ENCODE results near the gene HSPBAP1.
"Not testable (repeated sequence)": the region's sequence is repeated elsewhere in the genome, so short reads cannot be mapped to it uniquely, and the experiment has no call there.

HSPBAP1 gene

DNA sequence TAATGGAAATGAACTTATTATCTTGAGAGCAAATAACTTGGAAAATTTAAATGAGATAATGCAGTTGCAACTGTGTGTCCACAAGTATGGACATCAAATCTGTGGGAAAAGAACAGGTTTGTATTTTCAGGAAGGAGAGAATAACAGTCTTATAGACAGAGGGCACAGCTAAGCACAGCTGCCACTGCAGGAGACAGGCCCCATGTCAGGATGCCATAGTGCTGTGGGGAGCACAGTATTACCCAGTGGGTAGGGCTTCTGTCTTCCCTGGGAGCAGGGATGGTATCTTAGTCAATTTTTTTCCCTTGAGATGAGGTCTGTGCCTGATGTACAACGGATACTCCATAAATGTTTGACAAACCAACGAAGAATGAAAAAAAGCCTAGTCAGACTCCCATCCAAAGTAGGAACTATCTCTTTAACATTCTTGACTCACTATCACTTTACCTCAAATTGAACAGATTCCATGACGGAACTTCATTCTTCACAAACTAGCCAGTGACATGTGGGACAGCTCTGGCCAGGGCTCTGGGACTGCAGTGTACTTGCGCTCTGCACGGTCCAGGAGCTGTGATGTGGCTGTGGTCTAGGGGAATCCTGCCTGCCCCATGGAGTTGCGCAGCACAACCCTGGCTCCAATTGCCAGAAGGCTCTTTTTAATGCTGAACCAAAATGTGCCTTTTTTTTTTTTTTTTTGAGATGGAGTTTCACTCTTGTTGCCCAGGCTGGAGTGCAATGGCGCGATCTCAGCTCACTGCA, 64.7 kb downstream of the HSPBAP1 start:
- H3K4me3 ChIP-seq (ENCODE audit: low read length) = no peak overlapping the region
- no peaks in the 10 kb centered on the region for H3K4me1 ChIP-seq (ENCODE audit: insufficient read depth, low read length)
- peaks cover 17% of the 10 kb centered on the region for H3K9me3 ChIP-seq (ENCODE audit: insufficient read depth, low read depth, low read length)
- no peaks in the 10 kb centered on the region for H3K36me3 ChIP-seq (ENCODE audit: insufficient read depth, low read depth, low read length)
- H3K27ac ChIP-seq (ENCODE audit: low read length) = no peak overlapping the region
- H3K27me3 ChIP-seq (ENCODE audit: insufficient read depth, low read length) = no peaks in the 10 kb centered on the region
- H3K9ac ChIP-seq (ENCODE audit: low read depth, low read length) = no peak overlapping the region

DNA sequence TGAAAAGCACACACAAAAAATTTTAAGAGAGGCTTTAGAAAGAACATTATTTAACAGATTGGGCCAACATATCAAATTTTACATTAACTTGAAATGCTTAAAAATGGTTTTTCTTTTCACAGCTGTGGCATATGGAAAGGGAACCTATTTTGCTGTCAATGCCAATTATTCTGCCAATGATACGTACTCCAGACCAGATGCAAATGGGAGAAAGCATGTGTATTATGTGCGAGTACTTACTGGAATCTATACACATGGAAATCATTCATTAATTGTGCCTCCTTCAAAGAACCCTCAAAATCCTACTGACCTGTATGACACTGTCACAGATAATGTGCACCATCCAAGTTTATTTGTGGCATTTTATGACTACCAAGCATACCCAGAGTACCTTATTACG, 65.4 kb downstream of the HSPBAP1 start:
- Histone ChIP-seq H3K4me3 (ENCODE audit: low read length) (no peak overlapping the region), H3K27me3 (ENCODE audit: insufficient read depth, low read length) (no peaks in the 10 kb centered on the region), H3K36me3 (ENCODE audit: insufficient read depth, low read depth, low read length) (no peaks in the 10 kb centered on the region), H3K9me3 (ENCODE audit: insufficient read depth, low read depth, low read length) (peaks cover 12% of the 10 kb centered on the region), H3K4me1 (ENCODE audit: insufficient read depth, low read length) (no peaks in the 10 kb centered on the region), H3K27ac (ENCODE audit: low read length) (no peak overlapping the region), H3K9ac (ENCODE audit: low read depth, low read length) (no peak overlapping the region)

DNA sequence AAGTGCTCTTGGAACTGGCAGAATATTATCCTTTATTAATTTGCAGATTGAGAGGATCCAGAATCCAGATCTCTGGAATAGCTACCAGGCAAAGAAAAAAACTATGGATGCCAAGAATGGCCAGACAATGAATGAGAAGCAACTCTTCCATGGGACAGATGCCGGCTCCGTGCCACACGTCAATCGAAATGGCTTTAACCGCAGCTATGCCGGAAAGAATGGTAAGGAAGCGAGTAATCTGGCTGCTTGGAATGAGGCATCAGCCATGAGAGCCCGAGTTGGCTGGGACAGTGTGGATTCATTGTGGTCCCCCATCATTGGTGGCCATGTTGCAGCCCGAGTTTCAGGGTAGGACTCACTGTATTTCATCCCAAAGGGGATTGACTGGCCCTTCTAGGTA, 65.9 kb downstream of the HSPBAP1 start:
- no peak overlapping the region for H3K9ac ChIP-seq (ENCODE audit: low read depth, low read length)
- H3K36me3 ChIP-seq (ENCODE audit: insufficient read depth, low read depth, low read length) = no peaks in the 10 kb centered on the region
- peaks cover 10% of the 10 kb centered on the region for H3K9me3 ChIP-seq (ENCODE audit: insufficient read depth, low read depth, low read length)
- H3K4me3 ChIP-seq (ENCODE audit: low read length) = no peak overlapping the region
- no peaks in the 10 kb centered on the region for H3K4me1 ChIP-seq (ENCODE audit: insufficient read depth, low read length)
- H3K27me3 ChIP-seq (ENCODE audit: insufficient read depth, low read length) = no peaks in the 10 kb centered on the region
- H3K27ac ChIP-seq (ENCODE audit: low read length) = no peak overlapping the region

DNA sequence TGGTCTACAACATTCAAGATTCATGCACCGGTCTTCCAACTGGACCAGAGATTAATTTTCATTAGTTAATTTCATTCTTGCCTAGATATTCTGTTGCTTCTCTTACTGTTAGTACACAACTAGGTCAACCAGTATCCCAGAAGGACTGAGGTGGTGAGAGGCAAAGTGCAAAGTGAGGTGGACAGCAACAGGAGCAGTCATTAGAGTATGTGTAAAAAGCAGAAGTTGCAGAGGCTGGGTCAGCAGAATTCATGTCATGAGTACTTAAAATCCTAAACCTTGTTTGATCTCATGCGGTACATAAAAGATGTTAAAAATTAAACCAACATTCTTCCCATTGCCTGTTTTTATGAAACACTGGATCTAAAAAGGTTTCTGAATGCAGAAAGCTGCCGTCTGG, 66.3 kb downstream of the HSPBAP1 start:
- no peak overlapping the region for H3K27ac ChIP-seq (ENCODE audit: low read length)
- H3K9ac ChIP-seq (ENCODE audit: low read depth, low read length) = no peak overlapping the region
- H3K4me3 ChIP-seq (ENCODE audit: low read length) = no peak overlapping the region
- peaks cover 5% of the 10 kb centered on the region for H3K9me3 ChIP-seq (ENCODE audit: insufficient read depth, low read depth, low read length)
- H3K36me3 ChIP-seq (ENCODE audit: insufficient read depth, low read depth, low read length) = no peaks in the 10 kb centered on the region
- H3K27me3 ChIP-seq (ENCODE audit: insufficient read depth, low read length) = no peaks in the 10 kb centered on the region
- no peaks in the 10 kb centered on the region for H3K4me1 ChIP-seq (ENCODE audit: insufficient read depth, low read length)

DNA sequence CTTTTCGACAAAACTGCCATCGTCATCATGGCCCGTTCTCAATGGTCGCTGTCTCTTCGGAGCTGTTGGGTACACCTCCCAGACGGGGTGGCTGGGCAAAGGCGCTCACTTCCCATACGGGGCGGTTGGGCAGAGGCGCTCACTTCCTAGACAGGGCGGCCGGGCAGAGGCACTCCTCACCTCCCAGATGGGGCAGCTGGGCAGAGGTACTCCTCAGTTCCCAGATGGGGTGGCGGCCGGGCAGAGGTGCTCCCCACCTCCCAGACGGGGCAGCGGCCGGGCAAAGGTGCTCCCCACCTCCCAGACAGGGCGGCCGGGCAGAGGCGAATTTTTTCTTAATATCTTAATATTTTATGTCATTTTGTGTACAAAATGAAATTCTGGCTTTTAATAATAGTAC, 68.5 kb downstream of the HSPBAP1 start:
- no peaks in the 10 kb centered on the region; the same call in 1 of the 2 replicates for H3K9me3 ChIP-seq (ENCODE audit: insufficient read depth, low read depth, low read length)
- H3K9ac ChIP-seq (ENCODE audit: low read depth, low read length) = no peak overlapping the region
- H3K27me3 ChIP-seq (ENCODE audit: insufficient read depth, low read length) = no peaks in the 10 kb centered on the region
- no peak overlapping the region for H3K27ac ChIP-seq (ENCODE audit: low read length)
- H3K4me3 ChIP-seq (ENCODE audit: low read length) = no peak overlapping the region
- peaks cover 5% of the 10 kb centered on the region; the same call in 1 of the 2 replicates for H3K36me3 ChIP-seq (ENCODE audit: insufficient read depth, low read depth, low read length)
- no peaks in the 10 kb centered on the region for H3K4me1 ChIP-seq (ENCODE audit: insufficient read depth, low read length)

DNA sequence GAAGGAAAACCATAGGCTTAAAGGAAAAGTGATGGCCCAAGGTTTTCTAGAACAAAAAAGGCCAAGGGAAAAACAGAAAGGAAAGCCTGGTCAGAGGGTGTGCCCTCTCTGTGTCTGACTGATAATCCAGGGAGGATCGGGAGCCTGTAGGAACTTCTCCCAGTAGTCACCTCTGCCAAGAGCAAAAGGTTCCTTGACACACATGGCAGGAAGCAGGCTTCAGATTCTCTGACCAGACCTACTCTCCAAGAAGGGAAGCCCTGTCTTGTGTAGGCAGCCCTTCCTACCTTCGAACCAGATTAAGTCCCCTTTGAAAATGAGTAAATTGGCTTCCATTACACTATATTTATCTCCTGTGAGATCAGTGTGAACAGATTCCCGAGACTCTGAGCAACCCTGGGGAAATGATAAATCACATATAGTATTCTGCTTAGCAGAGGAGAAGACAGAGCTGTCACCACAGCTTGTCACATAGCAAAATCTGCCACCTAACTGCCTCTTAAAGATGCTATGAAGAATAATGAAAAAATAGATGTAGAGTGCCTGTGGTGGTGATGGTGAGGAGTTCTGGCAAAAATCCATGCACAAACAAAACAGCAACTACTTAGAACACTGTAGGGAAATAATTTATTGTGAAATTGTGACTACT, 74.2 kb downstream of the HSPBAP1 start:
- no peaks in the 10 kb centered on the region for H3K9me3 ChIP-seq (ENCODE audit: insufficient read depth, low read depth, low read length)
- H3K4me3 ChIP-seq (ENCODE audit: low read length) = no peak overlapping the region
- no peaks in the 10 kb centered on the region for H3K4me1 ChIP-seq (ENCODE audit: insufficient read depth, low read length)
- no peaks in the 10 kb centered on the region for H3K27me3 ChIP-seq (ENCODE audit: insufficient read depth, low read length)
- no peak overlapping the region for H3K9ac ChIP-seq (ENCODE audit: low read depth, low read length)
- peaks cover 26% of the 10 kb centered on the region; the same call in 1 of the 2 replicates for H3K36me3 ChIP-seq (ENCODE audit: insufficient read depth, low read depth, low read length)
- H3K27ac ChIP-seq (ENCODE audit: low read length) = no peak overlapping the region

DNA sequence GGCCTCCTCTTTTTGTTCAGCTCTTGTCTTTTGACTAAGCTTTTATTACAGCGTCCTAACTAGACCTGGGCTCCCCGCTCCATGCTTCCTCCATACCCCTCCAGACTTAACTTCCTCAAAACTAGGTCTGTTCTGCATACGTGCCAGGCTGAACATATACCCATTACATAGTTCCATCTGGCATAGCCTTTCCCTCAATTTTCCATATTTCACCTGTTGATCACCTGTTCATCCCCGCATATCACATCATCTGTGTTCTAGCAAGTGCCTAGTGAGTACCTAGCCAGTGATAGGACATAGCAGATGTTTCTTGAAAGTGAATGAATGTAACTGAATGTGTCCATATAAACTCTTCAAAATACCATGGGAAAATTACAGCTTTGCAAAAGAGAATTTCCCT, 77.0 kb downstream of the HSPBAP1 start:
- H3K27ac ChIP-seq (ENCODE audit: low read length) = no peak overlapping the region
- no peaks in the 10 kb centered on the region for H3K4me1 ChIP-seq (ENCODE audit: insufficient read depth, low read length)
- H3K9me3 ChIP-seq (ENCODE audit: insufficient read depth, low read depth, low read length) = no peaks in the 10 kb centered on the region
- peaks cover 34% of the 10 kb centered on the region for H3K36me3 ChIP-seq (ENCODE audit: insufficient read depth, low read depth, low read length)
- H3K9ac ChIP-seq (ENCODE audit: low read depth, low read length) = no peak overlapping the region
- no peak overlapping the region for H3K4me3 ChIP-seq (ENCODE audit: low read length)
- no peaks in the 10 kb centered on the region for H3K27me3 ChIP-seq (ENCODE audit: insufficient read depth, low read length)

DNA sequence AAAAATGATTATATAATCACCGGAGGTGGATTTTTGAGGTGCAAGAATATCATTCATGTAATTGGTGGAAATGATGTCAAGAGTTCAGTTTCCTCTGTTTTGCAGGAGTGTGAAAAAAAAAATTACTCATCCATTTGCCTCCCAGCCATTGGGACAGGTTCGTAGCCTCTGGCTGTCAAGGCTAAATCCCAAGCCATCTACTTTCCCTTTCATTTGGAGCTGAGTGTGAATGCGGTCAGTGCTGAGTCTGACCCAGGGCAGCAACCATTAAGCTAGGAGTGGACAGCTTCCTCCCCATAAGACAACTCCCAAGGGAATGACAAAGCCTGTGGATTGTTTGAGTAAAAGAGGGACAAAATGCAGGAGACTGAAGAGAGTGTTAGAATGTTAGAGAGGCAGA, 79.4 kb downstream of the HSPBAP1 start:
- Histone ChIP-seq H3K27ac (ENCODE audit: low read length) (no peak overlapping the region), H3K4me3 (ENCODE audit: low read length) (no peak overlapping the region), H3K36me3 (ENCODE audit: insufficient read depth, low read depth, low read length) (peaks cover 25% of the 10 kb centered on the region), H3K9me3 (ENCODE audit: insufficient read depth, low read depth, low read length) (no peaks in the 10 kb centered on the region), H3K27me3 (ENCODE audit: insufficient read depth, low read length) (no peaks in the 10 kb centered on the region), H3K9ac (ENCODE audit: low read depth, low read length) (no peak overlapping the region), H3K4me1 (ENCODE audit: insufficient read depth, low read length) (no peaks in the 10 kb centered on the region)

DNA sequence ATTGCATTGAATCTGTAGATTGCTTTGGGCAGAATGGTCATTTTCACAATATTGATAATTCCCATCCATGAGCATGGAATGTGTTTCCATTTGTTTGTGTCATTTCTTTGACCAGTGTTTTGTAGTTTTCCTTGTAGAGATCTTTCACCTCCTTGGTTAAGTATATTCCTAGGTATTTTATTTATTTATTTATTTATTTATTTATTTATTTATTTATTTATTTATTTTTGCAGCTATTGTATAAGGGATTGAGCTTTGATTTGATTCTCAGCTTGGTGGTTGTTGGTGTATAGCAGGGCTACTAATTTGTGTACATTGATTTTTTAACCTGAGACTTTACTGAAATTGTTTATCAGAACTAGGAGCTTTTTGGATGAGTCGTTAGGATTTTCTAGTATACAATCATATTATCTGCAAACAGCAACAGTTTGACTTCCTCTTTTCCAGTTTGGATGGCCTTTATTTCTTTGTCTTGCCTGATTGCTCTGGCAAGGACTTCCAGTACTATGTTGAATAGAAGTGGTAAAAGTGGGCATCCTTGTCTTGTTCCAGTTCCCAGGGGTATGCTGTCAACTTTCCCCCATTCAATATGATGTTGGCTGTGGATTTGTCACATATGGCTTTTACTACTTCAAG, 82.9 kb downstream of the HSPBAP1 start:
- H3K36me3 ChIP-seq (ENCODE audit: insufficient read depth, low read depth, low read length) = peaks cover 12% of the 10 kb centered on the region

DNA sequence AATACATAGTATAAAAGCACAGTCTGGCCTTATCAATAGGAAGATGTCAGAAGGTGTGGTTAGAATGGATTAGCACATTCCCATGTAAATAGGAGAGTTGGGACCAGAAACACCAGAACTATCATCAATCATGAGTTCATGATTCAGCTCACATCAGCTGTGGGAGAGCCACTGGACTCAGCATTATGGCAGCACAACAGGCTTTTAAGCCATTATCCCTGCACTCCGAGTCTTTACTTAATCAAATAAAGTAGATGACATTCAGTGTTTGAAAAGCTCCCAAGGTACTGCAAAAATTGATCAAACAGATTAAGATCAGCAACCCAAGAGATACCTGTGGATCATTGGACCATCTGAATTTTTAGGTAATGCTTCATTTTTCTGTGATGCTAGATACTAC, 88.3 kb downstream of the HSPBAP1 start:
- H3K9ac ChIP-seq (ENCODE audit: low read depth, low read length) = no peak overlapping the region
- H3K36me3 ChIP-seq (ENCODE audit: insufficient read depth, low read depth, low read length) = no peaks in the 10 kb centered on the region
- H3K9me3 ChIP-seq (ENCODE audit: insufficient read depth, low read depth, low read length) = no peaks in the 10 kb centered on the region
- no peaks in the 10 kb centered on the region for H3K4me1 ChIP-seq (ENCODE audit: insufficient read depth, low read length)
- H3K4me3 ChIP-seq (ENCODE audit: low read length) = no peak overlapping the region
- no peak overlapping the region for H3K27ac ChIP-seq (ENCODE audit: low read length)
- H3K27me3 ChIP-seq (ENCODE audit: insufficient read depth, low read length) = no peaks in the 10 kb centered on the region

More for the DNA sequence above, 82.9 kb downstream of the HSPBAP1 start:
- not testable (repeated sequence) for H3K4me3 ChIP-seq (ENCODE audit: low read length); H3K27me3 ChIP-seq (ENCODE audit: insufficient read depth, low read length); H3K9ac ChIP-seq (ENCODE audit: low read depth, low read length); H3K9me3 ChIP-seq (ENCODE audit: insufficient read depth, low read depth, low read length); H3K27ac ChIP-seq (ENCODE audit: low read length); H3K4me1 ChIP-seq (ENCODE audit: insufficient read depth, low read length)

DNA sequence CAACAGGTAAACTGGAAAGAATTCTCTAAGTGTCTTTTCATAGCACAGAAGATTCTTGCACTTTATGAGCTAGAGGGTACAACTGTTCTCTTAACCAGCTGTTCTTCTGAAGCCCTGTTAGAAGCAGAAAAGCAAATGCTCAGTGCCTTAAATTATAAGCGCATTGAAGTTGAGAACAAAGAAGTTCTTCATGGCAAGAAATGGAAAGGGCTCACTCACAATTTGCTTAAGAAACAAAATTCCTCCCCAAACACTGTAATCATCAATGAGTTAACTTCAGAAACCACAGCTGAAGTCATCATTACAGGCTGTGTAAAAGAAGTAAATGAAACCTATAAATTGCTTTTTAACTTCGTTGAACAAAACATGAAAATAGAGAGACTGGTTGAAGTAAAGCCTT, 93.4 kb downstream of the HSPBAP1 start:
- Histone ChIP-seq H3K27me3 (ENCODE audit: insufficient read depth, low read length) (no peaks in the 10 kb centered on the region), H3K4me1 (ENCODE audit: insufficient read depth, low read length) (no peaks in the 10 kb centered on the region), H3K9ac (ENCODE audit: low read depth, low read length) (no peak overlapping the region), H3K36me3 (ENCODE audit: insufficient read depth, low read depth, low read length) (peaks cover 16% of the 10 kb centered on the region; the same call in 1 of the 2 replicates), H3K9me3 (ENCODE audit: insufficient read depth, low read depth, low read length) (no peaks in the 10 kb centered on the region), H3K4me3 (ENCODE audit: low read length) (no peak overlapping the region), H3K27ac (ENCODE audit: low read length) (no peak overlapping the region)

All from iPS-20b (cell line).